Activated naive CD8-positive, alpha-beta T cell treated with anti-CD3 and anti-CD28 coated beads, Interleukin-2, amount 10 ng/mL, durations not matched to agents 7 days and 5 days (primary cell): ENCODE data around the gene KLHL30. TPM values are rescaled to one million over a fixed set of nuclear protein-coding genes. Genes with fewer than 3 reads are reported as not detected.

ENCODE experiments used
- ATAC-seq: fragments of 150-1000 bp; cut with Tn5 transposase; one replicate; pipeline ENCODE4 v1.10.0; 2021; ENCODE audit warnings: low read depth, moderate library complexity
- POLR2A ChIA-PET: fragments of 350-600 bp; sonication (Branson Sonifier 250); formaldehyde crosslinking; loops from one replicate; lab custom pipeline; 2021; ENCODE audit warnings: antibody characterized with exemption; lab: Charles Lee
- DNase-seq: peaks from one replicate; pipeline ENCODE4 v3.0.0; 2021
- H3K27ac Mint-ChIP-seq: one replicate; pipeline ENCODE4 v1.8.0; 2022; ENCODE audit warnings: mild to moderate bottlenecking, mixed read lengths
- H3K27me3 Mint-ChIP-seq: one replicate; pipeline ENCODE4 v1.8.0; 2022; ENCODE audit warnings: mild to moderate bottlenecking, moderate library complexity, mixed read lengths
- H3K36me3 Mint-ChIP-seq: one replicate; pipeline ENCODE4 v1.8.0; 2021; ENCODE audit warnings: mild to moderate bottlenecking, mixed read lengths
- H3K4me1 Mint-ChIP-seq: one replicate; pipeline ENCODE4 v1.8.0; 2021; ENCODE audit warnings: mixed read lengths
- H3K4me3 Mint-ChIP-seq: one replicate; pipeline ENCODE4 v1.8.0; 2022; ENCODE audit warnings: mild to moderate bottlenecking, moderate library complexity, mixed read lengths
- H3K9me3 Mint-ChIP-seq: one replicate; pipeline ENCODE4 v1.8.0; 2021; ENCODE audit warnings: mixed read lengths
- total RNA-seq, 2 experiments: library from RNA; stranded (reverse); gene quantifications; one replicate each; pipeline ENCODE4 v1.2.3, GENCODE V29; 2021

KLHL30 gene
- total RNA-seq, 2 experiments from 2014 or later, result not detected

GRCh38 chr2:238149841-238150572, 11.5 kb downstream of the KLHL30 start:
- H3K4me1 Mint-ChIP-seq, result no peaks in the 10 kb centered on the region
- no peak for DNase-seq
- H3K36me3 Mint-ChIP-seq, result no peaks in the 10 kb centered on the region
- POLR2A ChIA-PET, result no interaction called here
- H3K4me3 Mint-ChIP-seq, result no peak overlapping the region
- no peak overlapping the region for H3K27ac Mint-ChIP-seq
- H3K27me3 Mint-ChIP-seq, result no peaks in the 10 kb centered on the region
- no peak for ATAC-seq
- peaks cover 2% of the 10 kb centered on the region for H3K9me3 Mint-ChIP-seq

GRCh38 chr2:238150686-238151085, 12.2 kb downstream of the KLHL30 start:
- POLR2A ChIA-PET, result no interaction called here

GRCh38 chr2:238151205-238151604, 12.7 kb downstream of the KLHL30 start:
- ATAC-seq (no peak), DNase-seq (no peak)
- POLR2A ChIA-PET, result no interaction called here
- no peaks in the 10 kb centered on the region for H3K36me3 Mint-ChIP-seq
- H3K4me3 Mint-ChIP-seq, result no peak overlapping the region
- H3K27me3 Mint-ChIP-seq, result no peaks in the 10 kb centered on the region
- H3K27ac Mint-ChIP-seq, result no peak overlapping the region
- no peaks in the 10 kb centered on the region for H3K4me1 Mint-ChIP-seq
- peaks cover 2% of the 10 kb centered on the region for H3K9me3 Mint-ChIP-seq

More at GRCh38 chr2:238150686-238151085, 12.2 kb downstream of the KLHL30 start:
- no peaks in the 10 kb centered on the region for H3K27me3 Mint-ChIP-seq
- H3K4me1 Mint-ChIP-seq, result no peaks in the 10 kb centered on the region
- ATAC-seq (no peak), DNase-seq (no peak)
- H3K9me3 Mint-ChIP-seq, result peaks cover 2% of the 10 kb centered on the region
- no peak overlapping the region for H3K4me3 Mint-ChIP-seq
- H3K27ac Mint-ChIP-seq, result no peak overlapping the region
- no peaks in the 10 kb centered on the region for H3K36me3 Mint-ChIP-seq

- no peak for DNase-seq
- Mint-ChIP-seq H3K27ac (no peak overlapping the region), H3K4me1 (no peaks in the 10 kb centered on the region), H3K4me3 (no peak overlapping the region), H3K9me3 (peaks cover 2% of the 10 kb centered on the region), H3K27me3 (no peaks in the 10 kb centered on the region), H3K36me3 (no peaks in the 10 kb centered on the region)
- POLR2A ChIA-PET, result no interaction called here
- no peak for ATAC-seq
Measured at GRCh38 chr2:238151628-238152235, 13.3 kb downstream of the KLHL30 start.

GRCh38 chr2:238152771-238153688, 14.6 kb downstream of the KLHL30 start:
- POLR2A ChIA-PET, result interaction anchor here (0.6 kb wide), 1 partner anchor 50 kb away, joined by 6 read pairs; no protein-coding TSS in a partner anchor
- DNase-seq (no peak), ATAC-seq (no peak)
- no peaks in the 10 kb centered on the region for H3K4me1 Mint-ChIP-seq
- H3K27me3 Mint-ChIP-seq, result peaks cover 7% of the 10 kb centered on the region
- no peak overlapping the region for H3K27ac Mint-ChIP-seq
- no peaks in the 10 kb centered on the region for H3K36me3 Mint-ChIP-seq
- no peak overlapping the region for H3K4me3 Mint-ChIP-seq
- peaks cover 2% of the 10 kb centered on the region for H3K9me3 Mint-ChIP-seq

GRCh38 chr2:238154570-238154969, 16.1 kb downstream of the KLHL30 start:
- POLR2A ChIA-PET, result no interaction called here
- Mint-ChIP-seq H3K36me3 (no peaks in the 10 kb centered on the region), H3K4me1 (peaks cover 4% of the 10 kb centered on the region), H3K27ac (no peak overlapping the region), H3K4me3 (no peak overlapping the region), H3K9me3 (peaks cover 2% of the 10 kb centered on the region), H3K27me3 (peaks cover 11% of the 10 kb centered on the region)
- DNase-seq (no peak), ATAC-seq (no peak)

GRCh38 chr2:238155051-238155760, 16.7 kb downstream of the KLHL30 start:
- ATAC-seq (no peak), DNase-seq (no peak)
- Mint-ChIP-seq H3K27ac (no peak overlapping the region), H3K4me1 (peaks cover 7% of the 10 kb centered on the region), H3K27me3 (peaks cover 15% of the 10 kb centered on the region), H3K9me3 (peaks cover 2% of the 10 kb centered on the region), H3K36me3 (no peaks in the 10 kb centered on the region), H3K4me3 (no peak overlapping the region)
- POLR2A ChIA-PET, result no interaction called here

GRCh38 chr2:238155761-238156694, 17.6 kb downstream of the KLHL30 start:
- POLR2A ChIA-PET, result no interaction called here
- ATAC-seq (no peak), DNase-seq (no peak)
- H3K36me3 Mint-ChIP-seq, result no peaks in the 10 kb centered on the region
- H3K27ac Mint-ChIP-seq, result no peak overlapping the region
- peaks cover 2% of the 10 kb centered on the region for H3K9me3 Mint-ChIP-seq
- no peak overlapping the region for H3K4me3 Mint-ChIP-seq
- peaks cover 20% of the 10 kb centered on the region for H3K27me3 Mint-ChIP-seq
- peaks cover 7% of the 10 kb centered on the region for H3K4me1 Mint-ChIP-seq

GRCh38 chr2:238157506-238158017, 19.1 kb downstream of the KLHL30 start:
- ATAC-seq (no peak), DNase-seq (no peak)
- Mint-ChIP-seq H3K4me1 (peaks cover 7% of the 10 kb centered on the region), H3K9me3 (peaks cover 2% of the 10 kb centered on the region), H3K27ac (no peak overlapping the region), H3K36me3 (no peaks in the 10 kb centered on the region), H3K4me3 (no peak overlapping the region), H3K27me3 (peaks cover 22% of the 10 kb centered on the region)
- POLR2A ChIA-PET, result no interaction called here

GRCh38 chr2:238158018-238158508, 19.6 kb downstream of the KLHL30 start:
- no peak for ATAC-seq
- H3K4me1 Mint-ChIP-seq, result peaks cover 7% of the 10 kb centered on the region
- peak overlapping the region; percentile 42 for H3K4me3 Mint-ChIP-seq
- no peak overlapping the region for H3K27ac Mint-ChIP-seq
- peaks cover 23% of the 10 kb centered on the region for H3K27me3 Mint-ChIP-seq
- no peak for DNase-seq
- H3K9me3 Mint-ChIP-seq, result peaks cover 2% of the 10 kb centered on the region
- no peaks in the 10 kb centered on the region for H3K36me3 Mint-ChIP-seq
- POLR2A ChIA-PET, result no interaction called here

- DNase-seq, result peak; percentile 79
Measured at GRCh38 chr2:238158509-238159070, 20.1 kb downstream of the KLHL30 start, which contains the start of gene ERFE. Gene ERFE, plus strand, starts transcription at chr2:238158970. Its CDS starts 38 bp downstream, at chr2:238159008.

More at GRCh38 chr2:238158509-238159070, 20.1 kb downstream of the KLHL30 start, which contains the start of gene ERFE:
- POLR2A ChIA-PET, result no interaction called here
- peak; percentile 68 for ATAC-seq
- H3K27me3 Mint-ChIP-seq, result peaks cover 26% of the 10 kb centered on the region
- peaks cover 7% of the 10 kb centered on the region for H3K4me1 Mint-ChIP-seq
- no peaks in the 10 kb centered on the region for H3K36me3 Mint-ChIP-seq
- peaks cover 2% of the 10 kb centered on the region for H3K9me3 Mint-ChIP-seq
- peak within 1 kb of the TSS; percentile 72 for H3K4me3 Mint-ChIP-seq
- H3K27ac Mint-ChIP-seq, result no peak within 1 kb of the TSS
